Measurements from ENCODE around the gene TMED4. TPM values are rescaled to one million over a fixed set of nuclear protein-coding genes. Genes with fewer than 3 reads are reported as not detected.

The TMED4 gene
- total RNA-seq, 1 donor from 2014 or later, result 107 TPM

GRCh38 chr7:44590910-44591309 lies 8.9 kb upstream of the TMED4 start:
- Histone ChIP-seq H3K36me3 (ENCODE audit: control insufficient read depth in 3 of 3, insufficient read depth in 3 of 3, low read length in 3 of 3) (no peaks in the 10 kb centered on the region), H3K4me1 (ENCODE audit: control insufficient read depth in 3 of 3, insufficient read depth in 3 of 3, low read length in 3 of 3) (peaks cover 1 to 7% (median 7%) of the 10 kb centered on the region in 3 donors), H3K27me3 (ENCODE audit: control insufficient read depth in 3 of 3, insufficient read depth in 3 of 3, low read length in 3 of 3) (no peaks in the 10 kb centered on the region), H3K27ac (ENCODE audit: low read depth, low read length) (no peak overlapping the region), H3K9me3 (ENCODE audit: control insufficient read depth in 3 of 3, low read length in 3 of 3) (no peaks in the 10 kb centered on the region), H3K9ac (ENCODE audit: low read depth in 1 of 3, low read length in 3 of 3) (no peak overlapping the region), H3K4me3 (ENCODE audit: low read length in 3 of 3) (no peak overlapping the region)

GRCh38 chr7:44587843-44588711 lies 6.0 kb upstream of the TMED4 start:
- Histone ChIP-seq H3K9ac (ENCODE audit: low read depth in 1 of 3, low read length in 3 of 3) (peak overlapping the region in 1 of 3 donors; percentile 42), H3K9me3 (ENCODE audit: control insufficient read depth in 3 of 3, low read length in 3 of 3) (no peaks in the 10 kb centered on the region), H3K36me3 (ENCODE audit: control insufficient read depth in 3 of 3, insufficient read depth in 3 of 3, low read length in 3 of 3) (no peaks in the 10 kb centered on the region), H3K4me1 (ENCODE audit: control insufficient read depth in 3 of 3, insufficient read depth in 3 of 3, low read length in 3 of 3) (peaks cover under 1 to 4% (median 4%) of the 10 kb centered on the region in 3 donors), H3K4me3 (ENCODE audit: low read length in 3 of 3) (no peak overlapping the region), H3K27ac (ENCODE audit: low read depth, low read length) (no peak overlapping the region), H3K27me3 (ENCODE audit: control insufficient read depth in 3 of 3, insufficient read depth in 3 of 3, low read length in 3 of 3) (no peaks in the 10 kb centered on the region)

- H3K4me3 ChIP-seq (ENCODE audit: low read length in 3 of 3), result peak overlapping the region; percentile 84 to 93 (median 92)
Measured at GRCh38 chr7:44583146-44583865, 1.3 kb upstream of the TMED4 start.

GRCh38 chr7:44580945-44581878 lies 819 bp downstream of the TMED4 start:
- Histone ChIP-seq H3K9ac (ENCODE audit: low read depth in 1 of 3, low read length in 3 of 3) (peak overlapping the region; percentile 97 to 99 (median 98)), H3K27me3 (ENCODE audit: control insufficient read depth in 3 of 3, insufficient read depth in 3 of 3, low read length in 3 of 3) (no peaks in the 10 kb centered on the region), H3K4me3 (ENCODE audit: low read length in 3 of 3) (peak overlapping the region; percentile 90 to 95 (median 95)), H3K27ac (ENCODE audit: low read depth, low read length) (peak overlapping the region; percentile 98), H3K36me3 (ENCODE audit: control insufficient read depth in 3 of 3, insufficient read depth in 3 of 3, low read length in 3 of 3) (peaks cover 20 to 32% (median 30%) of the 10 kb centered on the region in 3 donors), H3K4me1 (ENCODE audit: control insufficient read depth in 3 of 3, insufficient read depth in 3 of 3, low read length in 3 of 3) (peaks cover 18 to 39% (median 24%) of the 10 kb centered on the region in 3 donors), H3K9me3 (ENCODE audit: control insufficient read depth in 3 of 3, low read length in 3 of 3) (no peaks in the 10 kb centered on the region)

More at GRCh38 chr7:44583146-44583865, 1.3 kb upstream of the TMED4 start:
- no peaks in the 10 kb centered on the region for H3K9me3 ChIP-seq (ENCODE audit: control insufficient read depth in 3 of 3, low read length in 3 of 3)
- peak overlapping the region; percentile 98 for H3K27ac ChIP-seq (ENCODE audit: low read depth, low read length)
- H3K4me1 ChIP-seq (ENCODE audit: control insufficient read depth in 3 of 3, insufficient read depth in 3 of 3, low read length in 3 of 3), result peaks cover 18 to 38% (median 25%) of the 10 kb centered on the region in 3 donors
- H3K9ac ChIP-seq (ENCODE audit: low read depth in 1 of 3, low read length in 3 of 3), result peak overlapping the region; percentile 94 to 99 (median 97)
- H3K27me3 ChIP-seq (ENCODE audit: control insufficient read depth in 3 of 3, insufficient read depth in 3 of 3, low read length in 3 of 3), result no peaks in the 10 kb centered on the region
- H3K36me3 ChIP-seq (ENCODE audit: control insufficient read depth in 3 of 3, insufficient read depth in 3 of 3, low read length in 3 of 3), result peaks cover 14 to 25% (median 25%) of the 10 kb centered on the region in 3 donors

- H3K36me3 ChIP-seq (ENCODE audit: control insufficient read depth in 3 of 3, insufficient read depth in 3 of 3, low read length in 3 of 3), result peaks cover 48 to 53% (median 51%) of the 10 kb centered on the region in 3 donors
- no peaks in the 10 kb centered on the region for H3K9me3 ChIP-seq (ENCODE audit: control insufficient read depth in 3 of 3, low read length in 3 of 3)
- no peaks in the 10 kb centered on the region for H3K27me3 ChIP-seq (ENCODE audit: control insufficient read depth in 3 of 3, insufficient read depth in 3 of 3, low read length in 3 of 3)
- H3K27ac ChIP-seq (ENCODE audit: low read depth, low read length), result no peak overlapping the region
- peak overlapping the region in 2 of 3 donors; percentile 25 to 27 for H3K9ac ChIP-seq (ENCODE audit: low read depth in 1 of 3, low read length in 3 of 3)
- H3K4me1 ChIP-seq (ENCODE audit: control insufficient read depth in 3 of 3, insufficient read depth in 3 of 3, low read length in 3 of 3), result peaks cover 32 to 66% (median 38%) of the 10 kb centered on the region in 3 donors
- H3K4me3 ChIP-seq (ENCODE audit: low read length in 3 of 3), result no peak overlapping the region
Measured at GRCh38 chr7:44576228-44576627, 5.8 kb downstream of the TMED4 start.

- Histone ChIP-seq H3K36me3 (ENCODE audit: control insufficient read depth in 3 of 3, insufficient read depth in 3 of 3, low read length in 3 of 3) (peaks cover 54 to 58% (median 55%) of the 10 kb centered on the region in 3 donors), H3K9me3 (ENCODE audit: control insufficient read depth in 3 of 3, low read length in 3 of 3) (no peaks in the 10 kb centered on the region), H3K27me3 (ENCODE audit: control insufficient read depth in 3 of 3, insufficient read depth in 3 of 3, low read length in 3 of 3) (no peaks in the 10 kb centered on the region), H3K4me3 (ENCODE audit: low read length in 3 of 3) (peak overlapping the region; percentile 96 to 99 (median 97)), H3K4me1 (ENCODE audit: control insufficient read depth in 3 of 3, insufficient read depth in 3 of 3, low read length in 3 of 3) (peaks cover 26 to 55% (median 27%) of the 10 kb centered on the region in 3 donors), H3K9ac (ENCODE audit: low read depth in 1 of 3, low read length in 3 of 3) (peak overlapping the region in 1 of 3 donors; percentile 97), H3K27ac (ENCODE audit: low read depth, low read length) (no peak overlapping the region)
Measured at GRCh38 chr7:44575054-44575453, 7.0 kb downstream of the TMED4 start.

- H3K9ac ChIP-seq (ENCODE audit: low read depth in 1 of 3, low read length in 3 of 3), result peak overlapping the region; percentile 95 to 97 (median 96)
- peak overlapping the region; percentile 82 for H3K27ac ChIP-seq (ENCODE audit: low read depth, low read length)
- peaks cover 22 to 48% (median 26%) of the 10 kb centered on the region in 3 donors for H3K4me1 ChIP-seq (ENCODE audit: control insufficient read depth in 3 of 3, insufficient read depth in 3 of 3, low read length in 3 of 3)
- H3K9me3 ChIP-seq (ENCODE audit: control insufficient read depth in 3 of 3, low read length in 3 of 3), result no peaks in the 10 kb centered on the region
- peak overlapping the region; percentile 96 to 99 (median 97) for H3K4me3 ChIP-seq (ENCODE audit: low read length in 3 of 3)
- peaks cover 54 to 60% (median 55%) of the 10 kb centered on the region in 3 donors for H3K36me3 ChIP-seq (ENCODE audit: control insufficient read depth in 3 of 3, insufficient read depth in 3 of 3, low read length in 3 of 3)
- no peaks in the 10 kb centered on the region for H3K27me3 ChIP-seq (ENCODE audit: control insufficient read depth in 3 of 3, insufficient read depth in 3 of 3, low read length in 3 of 3)
Measured at GRCh38 chr7:44574287-44574872, 7.7 kb downstream of the TMED4 start.

- H3K9ac ChIP-seq (ENCODE audit: low read depth in 1 of 3, low read length in 3 of 3), result peak within 1 kb of the TSS; percentile 95 to 97 (median 96)
- no peaks in the 10 kb centered on the region for H3K27me3 ChIP-seq (ENCODE audit: control insufficient read depth in 3 of 3, insufficient read depth in 3 of 3, low read length in 3 of 3)
- H3K4me3 ChIP-seq (ENCODE audit: low read length in 3 of 3), result peak within 1 kb of the TSS; percentile 96 to 99 (median 97)
- H3K9me3 ChIP-seq (ENCODE audit: control insufficient read depth in 3 of 3, low read length in 3 of 3), result no peaks in the 10 kb centered on the region
- H3K36me3 ChIP-seq (ENCODE audit: control insufficient read depth in 3 of 3, insufficient read depth in 3 of 3, low read length in 3 of 3), result peaks cover 54 to 60% (median 56%) of the 10 kb centered on the region in 3 donors
- peak within 1 kb of the TSS; percentile 82 for H3K27ac ChIP-seq (ENCODE audit: low read depth, low read length)
- H3K4me1 ChIP-seq (ENCODE audit: control insufficient read depth in 3 of 3, insufficient read depth in 3 of 3, low read length in 3 of 3), result peaks cover 22 to 43% (median 22%) of the 10 kb centered on the region in 3 donors
Measured at GRCh38 chr7:44573464-44574286, 8.4 kb downstream of the TMED4 start, which contains the start of gene DDX56. Gene DDX56 (minus strand): TSS chr7:44573908. CDS start chr7:44573895, 13 bp downstream.

Measured in skeletal muscle tissue (tissue), 4 donors.